Measurements from ENCODE around the gene PCP4L1.
"Not testable (repeated sequence)": the region's sequence is repeated elsewhere in the genome, so short reads cannot be mapped to it uniquely, and the experiment has no call there.

Gene PCP4L1

GRCh38 chr1:161315841-161316674, 57.5 kb downstream of the PCP4L1 start:
- not testable (repeated sequence) for H3K36me3 ChIP-seq (ENCODE audit: control insufficient read depth in 2 of 2, insufficient read depth in 2 of 2, low read length in 2 of 2); H3K9ac ChIP-seq (ENCODE audit: low read length in 2 of 2); H3K27me3 ChIP-seq (ENCODE audit: control insufficient read depth in 1 of 2, insufficient read depth in 2 of 2, low read length in 2 of 2); H3K9me3 ChIP-seq (ENCODE audit: control insufficient read depth in 2 of 2, low read length in 2 of 2); H3K4me3 ChIP-seq (ENCODE audit: low read length in 2 of 2); H3K27ac ChIP-seq (ENCODE audit: low read length)
- H3K4me1 ChIP-seq (ENCODE audit: control insufficient read depth, insufficient read depth, low read length): peaks cover 13% of the 10 kb centered on the region

GRCh38 chr1:161324020-161324419, 65.5 kb downstream of the PCP4L1 start:
- H3K4me3 ChIP-seq (ENCODE audit: low read length in 2 of 2): no peak overlapping the region
- peaks cover 16 to 23% of the 10 kb centered on the region in 2 donors for H3K36me3 ChIP-seq (ENCODE audit: control insufficient read depth in 2 of 2, insufficient read depth in 2 of 2, low read length in 2 of 2)
- no peak overlapping the region for H3K9ac ChIP-seq (ENCODE audit: low read length in 2 of 2)
- H3K27me3 ChIP-seq (ENCODE audit: control insufficient read depth in 1 of 2, insufficient read depth in 2 of 2, low read length in 2 of 2): no peaks in the 10 kb centered on the region
- H3K27ac ChIP-seq (ENCODE audit: low read length): no peak overlapping the region
- no peaks in the 10 kb centered on the region for H3K9me3 ChIP-seq (ENCODE audit: control insufficient read depth in 2 of 2, low read length in 2 of 2)
- no peaks in the 10 kb centered on the region for H3K4me1 ChIP-seq (ENCODE audit: control insufficient read depth, insufficient read depth, low read length)

GRCh38 chr1:161330346-161330745, 71.8 kb downstream of the PCP4L1 start:
- Histone ChIP-seq H3K4me3 (ENCODE audit: low read length in 2 of 2) (no peak overlapping the region), H3K27me3 (ENCODE audit: control insufficient read depth in 1 of 2, insufficient read depth in 2 of 2, low read length in 2 of 2) (no peaks in the 10 kb centered on the region), H3K36me3 (ENCODE audit: control insufficient read depth in 2 of 2, insufficient read depth in 2 of 2, low read length in 2 of 2) (peaks cover 44 to 51% of the 10 kb centered on the region in 2 donors), H3K4me1 (ENCODE audit: control insufficient read depth, insufficient read depth, low read length) (no peaks in the 10 kb centered on the region), H3K9ac (ENCODE audit: low read length in 2 of 2) (no peak overlapping the region), H3K9me3 (ENCODE audit: control insufficient read depth in 2 of 2, low read length in 2 of 2) (no peaks in the 10 kb centered on the region), H3K27ac (ENCODE audit: low read length) (no peak overlapping the region)

GRCh38 chr1:161333166-161333565, 74.6 kb downstream of the PCP4L1 start:
- no peaks in the 10 kb centered on the region for H3K27me3 ChIP-seq (ENCODE audit: control insufficient read depth in 1 of 2, insufficient read depth in 2 of 2, low read length in 2 of 2)
- no peak overlapping the region for H3K9ac ChIP-seq (ENCODE audit: low read length in 2 of 2)
- no peak overlapping the region for H3K27ac ChIP-seq (ENCODE audit: low read length)
- no peak overlapping the region for H3K4me3 ChIP-seq (ENCODE audit: low read length in 2 of 2)
- no peaks in the 10 kb centered on the region for H3K9me3 ChIP-seq (ENCODE audit: control insufficient read depth in 2 of 2, low read length in 2 of 2)
- H3K36me3 ChIP-seq (ENCODE audit: control insufficient read depth in 2 of 2, insufficient read depth in 2 of 2, low read length in 2 of 2): peaks cover 44% of the 10 kb centered on the region in 2 donors
- H3K4me1 ChIP-seq (ENCODE audit: control insufficient read depth, insufficient read depth, low read length): no peaks in the 10 kb centered on the region
